ENCODE results near the gene GRM2. TPM values are rescaled to one million over a fixed set of nuclear protein-coding genes. Genes with fewer than 3 reads are reported as not detected.
"Not testable (repeated sequence)": the region's sequence is repeated elsewhere in the genome, so short reads cannot be mapped to it uniquely, and the experiment has no call there.

The GRM2 gene
- total and polyA plus RNA-seq, 9 donors, result 0.31 to 0.78 (median 0.53) TPM

- not testable (repeated sequence) for H3K27me3 ChIP-seq (ENCODE audit: control insufficient read depth, insufficient read depth, low read length); H3K27ac ChIP-seq (ENCODE audit: low read length); H3K4me1 ChIP-seq (ENCODE audit: control insufficient read depth, insufficient read depth, low read length); H3K36me3 ChIP-seq (ENCODE audit: control insufficient read depth, insufficient read depth, low read length); H3K9me3 ChIP-seq (replicated peaks; ENCODE audit: control insufficient read depth, low read depth, low read length); DNase-seq; H3K4me3 ChIP-seq (ENCODE audit: low read length)
- 86% methylated on average over 3 of the region's 3 CpGs for WGBS (ENCODE audit: insufficient coverage)
Measured at GRCh38 chr3:51742320-51742719, 35.5 kb downstream of the GRM2 start.

GRCh38 chr3:51742978-51743377 is 36.1 kb downstream of the GRM2 start:
- not testable (repeated sequence) for H3K36me3 ChIP-seq (ENCODE audit: control insufficient read depth, insufficient read depth, low read length); H3K9me3 ChIP-seq (replicated peaks; ENCODE audit: control insufficient read depth, low read depth, low read length); H3K27ac ChIP-seq (ENCODE audit: low read length); H3K27me3 ChIP-seq (ENCODE audit: control insufficient read depth, insufficient read depth, low read length); H3K4me1 ChIP-seq (ENCODE audit: control insufficient read depth, insufficient read depth, low read length); H3K4me3 ChIP-seq (ENCODE audit: low read length)
- 57% methylated on average over 4 of the region's 4 CpGs for WGBS (ENCODE audit: insufficient coverage)
- peak; percentile 14 for DNase-seq

- DNase-seq, result no peak
- Histone ChIP-seq H3K36me3 (ENCODE audit: control insufficient read depth, insufficient read depth, low read length) (no peaks in the 10 kb centered on the region), H3K4me1 (ENCODE audit: control insufficient read depth, insufficient read depth, low read length) (no peaks in the 10 kb centered on the region), H3K4me3 (ENCODE audit: low read length) (no peak overlapping the region), H3K9me3 (replicated peaks; ENCODE audit: control insufficient read depth, low read depth, low read length) (no peaks in the 10 kb centered on the region), H3K27ac (ENCODE audit: low read length) (no peak overlapping the region), H3K27me3 (ENCODE audit: control insufficient read depth, insufficient read depth, low read length) (no peaks in the 10 kb centered on the region)
Measured at GRCh38 chr3:51747840-51748239, 41.0 kb downstream of the GRM2 start.

- DNase-seq, result no peak
- WGBS (ENCODE audit: insufficient coverage), result no CpG with 5 or more reads among the region's 1 CpG
Measured at GRCh38 chr3:51748327-51748726, 41.5 kb downstream of the GRM2 start.

GRCh38 chr3:51750878-51751277 is 44.0 kb downstream of the GRM2 start:
- no peak overlapping the region for H3K4me3 ChIP-seq (ENCODE audit: low read length)
- DNase-seq, result no peak
- H3K27me3 ChIP-seq (ENCODE audit: control insufficient read depth, insufficient read depth, low read length), result peaks cover 2% of the 10 kb centered on the region
- H3K27ac ChIP-seq (ENCODE audit: low read length), result no peak overlapping the region
- no peaks in the 10 kb centered on the region for H3K36me3 ChIP-seq (ENCODE audit: control insufficient read depth, insufficient read depth, low read length)
- H3K9me3 ChIP-seq (replicated peaks; ENCODE audit: control insufficient read depth, low read depth, low read length), result no peaks in the 10 kb centered on the region
- H3K4me1 ChIP-seq (ENCODE audit: control insufficient read depth, insufficient read depth, low read length), result no peaks in the 10 kb centered on the region
- no CpG with 5 or more reads among the region's 1 CpG for WGBS (ENCODE audit: insufficient coverage)

More at GRCh38 chr3:51748327-51748726, 41.5 kb downstream of the GRM2 start:
- Histone ChIP-seq H3K9me3 (replicated peaks; ENCODE audit: control insufficient read depth, low read depth, low read length) (no peaks in the 10 kb centered on the region), H3K36me3 (ENCODE audit: control insufficient read depth, insufficient read depth, low read length) (no peaks in the 10 kb centered on the region), H3K27me3 (ENCODE audit: control insufficient read depth, insufficient read depth, low read length) (no peaks in the 10 kb centered on the region), H3K27ac (ENCODE audit: low read length) (no peak overlapping the region), H3K4me1 (ENCODE audit: control insufficient read depth, insufficient read depth, low read length) (no peaks in the 10 kb centered on the region), H3K4me3 (ENCODE audit: low read length) (no peak overlapping the region)

GRCh38 chr3:51751287-51751686 is 44.4 kb downstream of the GRM2 start:
- no peaks in the 10 kb centered on the region for H3K9me3 ChIP-seq (replicated peaks; ENCODE audit: control insufficient read depth, low read depth, low read length)
- H3K27ac ChIP-seq (ENCODE audit: low read length), result no peak overlapping the region
- no peaks in the 10 kb centered on the region for H3K4me1 ChIP-seq (ENCODE audit: control insufficient read depth, insufficient read depth, low read length)
- H3K4me3 ChIP-seq (ENCODE audit: low read length), result no peak overlapping the region
- no peaks in the 10 kb centered on the region for H3K36me3 ChIP-seq (ENCODE audit: control insufficient read depth, insufficient read depth, low read length)
- WGBS (ENCODE audit: insufficient coverage), result no CpG with 5 or more reads among the region's 2 CpGs
- H3K27me3 ChIP-seq (ENCODE audit: control insufficient read depth, insufficient read depth, low read length), result peaks cover 2% of the 10 kb centered on the region
- DNase-seq, result no peak

GRCh38 chr3:51753763-51754750 is 47.2 kb downstream of the GRM2 start:
- not testable (repeated sequence) for H3K27ac ChIP-seq (ENCODE audit: low read length); DNase-seq; H3K36me3 ChIP-seq (ENCODE audit: control insufficient read depth, insufficient read depth, low read length); H3K4me1 ChIP-seq (ENCODE audit: control insufficient read depth, insufficient read depth, low read length); H3K27me3 ChIP-seq (ENCODE audit: control insufficient read depth, insufficient read depth, low read length); H3K9me3 ChIP-seq (replicated peaks; ENCODE audit: control insufficient read depth, low read depth, low read length); H3K4me3 ChIP-seq (ENCODE audit: low read length)
- 70% methylated on average over 11 of the region's 13 CpGs for WGBS (ENCODE audit: insufficient coverage)

GRCh38 chr3:51759203-51759602 is 52.3 kb downstream of the GRM2 start:
- H3K27ac ChIP-seq (ENCODE audit: low read length), result no peak overlapping the region
- H3K9me3 ChIP-seq (replicated peaks; ENCODE audit: control insufficient read depth, low read depth, low read length), result peaks cover 12% of the 10 kb centered on the region

More at GRCh38 chr3:51759203-51759602, 52.3 kb downstream of the GRM2 start:
- H3K36me3 ChIP-seq (ENCODE audit: control insufficient read depth, insufficient read depth, low read length), result no peaks in the 10 kb centered on the region
- no peak for DNase-seq
- no peaks in the 10 kb centered on the region for H3K4me1 ChIP-seq (ENCODE audit: control insufficient read depth, insufficient read depth, low read length)
- no peak overlapping the region for H3K4me3 ChIP-seq (ENCODE audit: low read length)
- no peaks in the 10 kb centered on the region for H3K27me3 ChIP-seq (ENCODE audit: control insufficient read depth, insufficient read depth, low read length)

Other genes with a start within 250 kb of the GRM2 start
- gene DCAF1, start 207.1 kb upstream of the GRM2 start, total RNA-seq, result 11.9 TPM
- 10 to 100 TPM; 13.6 to 20.7 (median 18.3) TPM for gene DCAF1, start 207.1 kb upstream of the GRM2 start, polyA plus RNA-seq (ENCODE audit: insufficient read depth in 1 of 8, insufficient read length in 8 of 8, low replicate concordance in 1 of 8)
- gene RAD54L2, start 168.3 kb upstream of the GRM2 start, total RNA-seq, result 9.2 TPM
- 10 to 100 TPM in 2 of 8 donors, 1 to 10 TPM in 6; 6.6 to 11.5 (median 8.4) TPM for gene RAD54L2, start 168.3 kb upstream of the GRM2 start, polyA plus RNA-seq (ENCODE audit: insufficient read depth in 1 of 8, insufficient read length in 8 of 8, low replicate concordance in 1 of 8)
- 25.4 TPM for gene TEX264, start 35.8 kb upstream of the GRM2 start, total RNA-seq
- 10 to 100 TPM; 21.4 to 24.7 (median 22.4) TPM for gene TEX264, start 35.8 kb upstream of the GRM2 start, polyA plus RNA-seq (ENCODE audit: insufficient read depth in 1 of 8, insufficient read length in 8 of 8, low replicate concordance in 1 of 8)
- not detected for gene IQCF6, start 72.2 kb downstream of the GRM2 start, total RNA-seq
- gene IQCF6, start 72.2 kb downstream of the GRM2 start, polyA plus RNA-seq (ENCODE audit: insufficient read depth in 1 of 8, insufficient read length in 8 of 8, low replicate concordance in 1 of 8), result not detected
- gene IQCF2, start 154.5 kb downstream of the GRM2 start, total RNA-seq, result not detected
- under 1 TPM in 1 of 8 donors, not detected in 7; 0.30 TPM for gene IQCF2, start 154.5 kb downstream of the GRM2 start, polyA plus RNA-seq (ENCODE audit: insufficient read depth in 1 of 8, insufficient read length in 8 of 8, low replicate concordance in 1 of 8)
- gene IQCF5, start 168.5 kb downstream of the GRM2 start, total RNA-seq, result not detected
- gene IQCF5, start 168.5 kb downstream of the GRM2 start, polyA plus RNA-seq (ENCODE audit: insufficient read depth in 1 of 8, insufficient read length in 8 of 8, low replicate concordance in 1 of 8), result not detected
- gene IQCF1, start 196.3 kb downstream of the GRM2 start, total RNA-seq, result not detected
- gene IQCF1, start 196.3 kb downstream of the GRM2 start, polyA plus RNA-seq (ENCODE audit: insufficient read depth in 1 of 8, insufficient read length in 8 of 8, low replicate concordance in 1 of 8), result not detected
- 15.3 TPM for gene RRP9, start 234.8 kb downstream of the GRM2 start, total RNA-seq
- gene RRP9, start 234.8 kb downstream of the GRM2 start, polyA plus RNA-seq (ENCODE audit: insufficient read depth in 1 of 8, insufficient read length in 8 of 8, low replicate concordance in 1 of 8), result 10 to 100 TPM; 14.1 to 18.3 (median 16.4) TPM
- 5.6 TPM for gene PARP3, start 235.3 kb downstream of the GRM2 start, total RNA-seq
- gene PARP3, start 235.3 kb downstream of the GRM2 start, polyA plus RNA-seq (ENCODE audit: insufficient read depth in 1 of 8, insufficient read length in 8 of 8, low replicate concordance in 1 of 8), result 1 to 10 TPM; 5.0 to 8.3 (median 6.3) TPM
- 0.13 TPM for gene GPR62, start 248.3 kb downstream of the GRM2 start, total RNA-seq
- under 1 TPM; 0.18 to 0.59 (median 0.52) TPM for gene GPR62, start 248.3 kb downstream of the GRM2 start, polyA plus RNA-seq (ENCODE audit: insufficient read depth in 1 of 8, insufficient read length in 8 of 8, low replicate concordance in 1 of 8)

All from muscle of leg (tissue), 11 donors.